Measurements from ENCODE around the gene FRMD1.

GRCh38 chr6:168039301-168039700 is 39.7 kb downstream of the FRMD1 start:
- TF ChIP-seq CTCF (IDR thresholded peaks at IDR 0.05 in 2 of 3, conservative IDR thresholded peaks at IDR 0.05 in 1 of 3; ENCODE audit: control insufficient read depth in 2 of 3, extremely low read depth in 1 of 3, insufficient read depth in 1 of 3, low read depth in 3 of 3, low read length in 3 of 3), result no peak
- no peak for TF ChIP-seq EGR1 (IDR thresholded peaks at IDR 0.05; ENCODE audit: borderline replicate concordance in 1 of 2, low read depth in 2 of 2, low read length in 2 of 2)
- TF ChIP-seq NFIC (IDR thresholded peaks at IDR 0.05; ENCODE audit: low read depth, low read length), result no peak
- TF ChIP-seq RAD21 (IDR thresholded peaks at IDR 0.05; ENCODE audit: insufficient read depth, low read depth, low read length), result no peak
- no peak for TF ChIP-seq FOXM1 (IDR thresholded peaks at IDR 0.05; ENCODE audit: low read depth, low read length)
- TF ChIP-seq RFX5 (IDR thresholded peaks at IDR 0.05; ENCODE audit: low read depth, low read length), result no peak
- no peak for TF ChIP-seq EZH2 (IDR thresholded peaks at IDR 0.05; ENCODE audit: borderline replicate concordance, control insufficient read depth, low read depth, low read length)
